Measurements from ENCODE around the gene NDST3.

The NDST3 gene

GRCh38 chr4:118034053-118034785 lies at the start of gene NDST3:
TSS of gene NDST3 (plus strand) at chr4:118034486. CDS start at chr4:118053911, 19,425 bp downstream.
- no peak for DNase-seq

- DNase-seq: no peak
Measured at GRCh38 chr4:117986321-117986720, 48.0 kb upstream of the NDST3 start.

GRCh38 chr4:117987464-117987863 lies 46.8 kb upstream of the NDST3 start:
- no peak for DNase-seq

- no peak for DNase-seq
Measured at GRCh38 chr4:117996891-117997290, 37.4 kb upstream of the NDST3 start.

- no peak for DNase-seq
Measured at GRCh38 chr4:118004088-118004487, 30.2 kb upstream of the NDST3 start.

- DNase-seq: no peak
Measured at GRCh38 chr4:118005883-118006282, 28.4 kb upstream of the NDST3 start.

GRCh38 chr4:118012142-118012541 lies 22.1 kb upstream of the NDST3 start:
- DNase-seq: no peak

- DNase-seq: no peak
Measured at GRCh38 chr4:118014831-118015230, 19.5 kb upstream of the NDST3 start.

GRCh38 chr4:118018381-118019145 lies 15.7 kb upstream of the NDST3 start:
- DNase-seq: no peak

GRCh38 chr4:118026806-118027205 lies 7.5 kb upstream of the NDST3 start:
- DNase-seq: no peak

GRCh38 chr4:118029224-118029623 lies 5.1 kb upstream of the NDST3 start:
- DNase-seq: no peak

GRCh38 chr4:118032691-118033090 lies 1.6 kb upstream of the NDST3 start:
- no peak for DNase-seq

GRCh38 chr4:118033148-118034052 lies 886 bp upstream of the NDST3 start:
- no peak for DNase-seq

GRCh38 chr4:118035309-118035708 lies 1.0 kb downstream of the NDST3 start:
- no peak for DNase-seq

GRCh38 chr4:118036336-118036735 lies 2.0 kb downstream of the NDST3 start:
- DNase-seq: no peak

GRCh38 chr4:118037955-118038354 lies 3.7 kb downstream of the NDST3 start:
- DNase-seq: no peak

- DNase-seq: no peak
Measured at GRCh38 chr4:118046323-118046722, 12.0 kb downstream of the NDST3 start.

GRCh38 chr4:118047043-118047442 lies 12.8 kb downstream of the NDST3 start:
- no peak for DNase-seq

GRCh38 chr4:118058955-118059354 lies 24.7 kb downstream of the NDST3 start:
- no peak for DNase-seq

GRCh38 chr4:118059397-118059796 lies 25.1 kb downstream of the NDST3 start:
- no peak for DNase-seq

- no peak for DNase-seq
Measured at GRCh38 chr4:118076958-118077766, 42.9 kb downstream of the NDST3 start.

GRCh38 chr4:118077767-118078105 lies 43.5 kb downstream of the NDST3 start:
- no peak for DNase-seq

- DNase-seq: no peak
Measured at GRCh38 chr4:118081434-118081833, 47.1 kb downstream of the NDST3 start.
